Osteocyte (in vitro differentiated cells): Measurements from ENCODE around the gene ZNF469. TPM values are rescaled to one million over a fixed set of nuclear protein-coding genes. Genes with fewer than 3 reads are reported as not detected.

Experiments used
- DNase-seq: peaks from one replicate; pipeline ENCODE4 v3.0.0; 2021; ENCODE audit warnings: mixed read lengths; ENCODE audit not compliant: unreplicated experiment; ENCODE audit errors: extremely low spot score
- H3K27ac Mint-ChIP-seq: one replicate; pipeline ENCODE4 v1.8.0; 2021; ENCODE audit warnings: mild to moderate bottlenecking, mixed read lengths; ENCODE audit not compliant: unreplicated experiment
- H3K27me3 Mint-ChIP-seq: one replicate; pipeline ENCODE4 v1.8.0; 2021; ENCODE audit warnings: mixed read lengths; ENCODE audit not compliant: unreplicated experiment
- H3K36me3 Mint-ChIP-seq: one replicate; pipeline ENCODE4 v1.8.0; 2021; ENCODE audit warnings: mixed read lengths; ENCODE audit not compliant: unreplicated experiment
- H3K4me1 Mint-ChIP-seq: one replicate; pipeline ENCODE4 v1.8.0; 2021; ENCODE audit warnings: mixed read lengths; ENCODE audit not compliant: unreplicated experiment
- H3K4me3 Mint-ChIP-seq: one replicate; pipeline ENCODE4 v1.8.0; 2021; ENCODE audit warnings: mild to moderate bottlenecking, moderate library complexity, mixed read lengths; ENCODE audit not compliant: unreplicated experiment
- H3K9me3 Mint-ChIP-seq: one replicate; pipeline ENCODE4 v1.8.0; 2021; ENCODE audit warnings: mixed read lengths; ENCODE audit not compliant: unreplicated experiment
- CTCF ChIP-seq: fragments of 200-600 bp; sonication (generic); IDR thresholded peaks from 2 replicates; pipeline ENCODE4 v1.5.0; 2021; ENCODE audit warnings: antibody characterized with exemption, mild to moderate bottlenecking, moderate library complexity
- total RNA-seq: library from RNA; stranded (reverse); gene quantifications from 2 replicates; pipeline ENCODE4 v1.2.1, GENCODE V29; 2021

ZNF469 gene
- total RNA-seq, 1 donor from 2014 or later, result 4.1 TPM

GRCh38 chr16:88419790-88420189 is 37.0 kb downstream of the ZNF469 start:
- no peaks in the 10 kb centered on the region for H3K4me1 Mint-ChIP-seq
- H3K27me3 Mint-ChIP-seq, result no peaks in the 10 kb centered on the region
- no peaks in the 10 kb centered on the region for H3K36me3 Mint-ChIP-seq
- no peak overlapping the region for H3K4me3 Mint-ChIP-seq
- no peak overlapping the region for H3K27ac Mint-ChIP-seq
- no peak for TF ChIP-seq CTCF
- no peak for DNase-seq
- H3K9me3 Mint-ChIP-seq, result no peaks in the 10 kb centered on the region

DNA sequence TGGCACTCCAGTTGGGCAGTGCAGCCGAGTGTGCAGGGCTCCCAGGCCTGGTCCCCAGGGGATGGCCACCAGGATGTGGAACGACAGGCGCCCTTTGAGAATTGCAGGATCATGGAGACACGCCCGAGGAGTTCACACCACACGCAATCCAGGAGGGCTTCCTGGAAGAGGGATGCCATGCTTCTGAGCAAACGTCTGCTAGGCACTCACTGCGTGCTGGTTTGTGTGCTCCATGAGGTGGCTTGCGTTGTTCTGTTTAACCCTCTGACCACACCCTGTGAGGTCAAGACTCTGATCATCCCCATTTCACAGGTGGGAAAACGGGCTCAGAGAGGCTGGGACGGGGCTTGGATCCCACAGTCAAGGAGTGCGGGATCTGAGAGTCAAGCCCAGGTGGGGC is 37.7 kb downstream of the ZNF469 start:
- H3K9me3 Mint-ChIP-seq, result no peaks in the 10 kb centered on the region
- H3K27me3 Mint-ChIP-seq, result no peaks in the 10 kb centered on the region
- no peak overlapping the region for H3K4me3 Mint-ChIP-seq
- no peaks in the 10 kb centered on the region for H3K4me1 Mint-ChIP-seq
- no peak for TF ChIP-seq CTCF
- no peaks in the 10 kb centered on the region for H3K36me3 Mint-ChIP-seq
- DNase-seq, result no peak
- H3K27ac Mint-ChIP-seq, result no peak overlapping the region

DNA sequence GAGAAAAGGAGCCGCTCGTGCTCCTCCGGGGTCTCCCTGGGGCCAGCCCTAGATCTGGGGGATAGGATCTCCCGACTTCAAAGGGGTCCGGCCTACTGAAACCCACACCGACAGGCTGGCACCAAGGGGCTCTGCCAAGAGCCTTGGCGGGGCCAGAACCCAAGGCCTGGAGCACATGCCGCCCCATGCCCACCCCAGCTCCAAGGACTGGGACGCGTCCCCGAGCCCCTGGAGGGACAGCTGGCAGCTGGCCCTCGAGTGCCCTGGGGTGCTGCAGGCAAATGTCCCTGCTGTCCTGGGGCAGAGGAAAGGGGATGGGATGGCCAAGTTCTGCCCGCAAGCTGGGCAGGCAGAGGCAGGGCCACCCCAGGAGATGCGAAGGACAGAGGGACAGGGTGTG is 38.5 kb downstream of the ZNF469 start:
- H3K4me3 Mint-ChIP-seq, result no peak overlapping the region
- H3K27ac Mint-ChIP-seq, result no peak overlapping the region
- H3K9me3 Mint-ChIP-seq, result no peaks in the 10 kb centered on the region
- TF ChIP-seq CTCF, result no peak
- no peaks in the 10 kb centered on the region for H3K36me3 Mint-ChIP-seq
- no peak for DNase-seq
- no peaks in the 10 kb centered on the region for H3K27me3 Mint-ChIP-seq
- no peaks in the 10 kb centered on the region for H3K4me1 Mint-ChIP-seq

GRCh38 chr16:88421871-88422433 is 39.2 kb downstream of the ZNF469 start:
- Mint-ChIP-seq H3K4me1 (no peaks in the 10 kb centered on the region), H3K27me3 (no peaks in the 10 kb centered on the region), H3K27ac (no peak overlapping the region), H3K4me3 (no peak overlapping the region), H3K9me3 (no peaks in the 10 kb centered on the region), H3K36me3 (no peaks in the 10 kb centered on the region)
- no peak for DNase-seq
- no peak for TF ChIP-seq CTCF

DNA sequence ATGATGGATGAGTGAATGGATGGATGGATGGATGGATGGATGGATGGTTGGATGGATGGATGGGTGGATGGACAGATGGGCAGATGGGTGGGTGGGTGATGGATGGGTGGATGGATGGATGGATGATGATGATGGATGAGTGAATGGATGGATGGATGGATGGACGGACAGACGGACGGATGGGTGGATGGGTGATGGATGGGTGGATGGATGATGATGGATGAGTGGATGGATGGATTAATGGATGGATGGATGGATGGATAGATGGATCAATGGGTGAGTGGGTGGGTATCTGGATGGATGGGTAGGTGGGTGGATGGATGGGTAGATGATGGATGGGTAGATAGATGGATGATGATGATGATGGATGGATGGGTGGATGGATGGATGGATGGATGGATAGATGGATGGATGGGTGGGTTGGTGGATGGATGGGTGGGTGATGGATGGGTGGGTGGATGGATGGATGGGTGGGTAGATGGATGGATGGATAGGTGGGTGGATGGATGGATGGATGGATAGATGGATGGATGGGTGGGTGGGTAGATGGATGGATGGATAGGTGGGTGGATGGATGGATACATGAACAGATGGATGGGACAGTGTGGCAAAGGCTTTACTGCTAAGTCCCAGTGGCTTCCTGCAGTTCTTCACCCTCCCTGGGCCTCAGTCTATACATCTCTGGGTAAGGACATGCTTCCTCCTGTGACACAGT is 40.1 kb downstream of the ZNF469 start:
- no peak overlapping the region for H3K4me3 Mint-ChIP-seq
- H3K27ac Mint-ChIP-seq, result no peak overlapping the region
- no peaks in the 10 kb centered on the region for H3K9me3 Mint-ChIP-seq
- no peak for DNase-seq
- no peaks in the 10 kb centered on the region for H3K4me1 Mint-ChIP-seq
- no peaks in the 10 kb centered on the region for H3K36me3 Mint-ChIP-seq
- no peaks in the 10 kb centered on the region for H3K27me3 Mint-ChIP-seq
- no peak for TF ChIP-seq CTCF
